A549 (cell line): Measurements from ENCODE around the gene TEDDM1. TPM values are rescaled to one million over a fixed set of nuclear protein-coding genes. Genes with fewer than 3 reads are reported as not detected.

ENCODE experiments used
- ATAC-seq, 2 experiments: fragments of 200-7000 bp in 1 of 2; fragments of >200 bp in 1 of 2; cut with Nextera tagmentation in 1 of 2; cut with Tn5 transposase in 1 of 2; 3 replicates each; pipeline versions ENCODE4 v1.8.0 to v1.9.1; 2018 to 2020; ENCODE audit warnings: mild to moderate bottlenecking in 1 of 2, moderate library complexity in 1 of 2
- CTCF ChIA-PET: fragments of 300-600 bp; sonication (Branson Sonifier 250); formaldehyde crosslinking; extraction: SDS; loops from one replicate; lab custom pipeline; 2021; ENCODE audit warnings: antibody characterized with exemption, inconsistent platforms; lab: Yijun Ruan, JAX
- POLR2A ChIA-PET: fragments of 350-600 bp; formaldehyde crosslinking; extraction: SDS; loops from one replicate; lab custom pipeline; 2021; ENCODE audit warnings: antibody characterized with exemption, inconsistent platforms; lab: Yijun Ruan, JAX
- DNase-seq, 2 experiments: peaks; one replicate each; pipeline versions ENCODE4 v3.0.0 to v3.0.0-alpha.2; 2011 to 2016; ENCODE audit warnings: low read depth in 1 of 2, low spot score in 1 of 2
- FAIRE-seq: peaks from 2 replicates; lab custom pipeline; 2011; peaks lifted over from hg19 to GRCh38; lab: Jason Lieb, UNC
- H3K27ac ChIP-seq, 2 experiments: fragments of >200 bp; sonication (Bioruptor Twin); formaldehyde crosslinking; 3 replicates each; pipeline ENCODE4 v1.5.1; 2016 to 2017
- H3K4me1 ChIP-seq: fragments of >200 bp; sonication (Bioruptor Twin); formaldehyde crosslinking; 3 replicates; pipeline ENCODE4 v1.6.1; 2016
- H3K4me2 ChIP-seq: fragments of >200 bp; sonication (Bioruptor Twin); formaldehyde crosslinking; 3 replicates; pipeline ENCODE4 v1.6.1; 2016
- H3K4me3 ChIP-seq: fragments of >200 bp; sonication (Bioruptor Twin); formaldehyde crosslinking; 3 replicates; pipeline ENCODE4 v1.5.1; 2016
- H3K9me3 ChIP-seq: fragments of >200 bp; sonication (Bioruptor Twin); formaldehyde crosslinking; 3 replicates; pipeline ENCODE4 v1.6.1; 2016
- BHLHE40 ChIP-seq: IDR thresholded peaks from 2 replicates; pipeline ENCODE4 v1.6.1; 2012; ENCODE audit warnings: low read depth, low read length, inconsistent platforms
- CBX2 ChIP-seq: fragments of 200-600 bp; sonication (generic); IDR thresholded peaks from 2 replicates; pipeline ENCODE4 v1.6.1; 2016; ENCODE audit warnings: low read depth, mild to moderate bottlenecking, borderline replicate concordance
- CBX8 ChIP-seq: fragments of 200-600 bp; sonication (generic); IDR thresholded peaks from 2 replicates; pipeline ENCODE4 v1.6.1; 2016
- CEBPB ChIP-seq, 2 experiments: fragments of >200 bp in 1 of 2; sonication (Bioruptor Twin) in 1 of 2; formaldehyde crosslinking in 1 of 2; IDR thresholded peaks; 2 replicates each; pipeline ENCODE4 v1.6.1; 2012 to 2016
- CHD2 ChIP-seq: fragments of 150-350 bp; IDR thresholded peaks from 2 replicates; pipeline ENCODE4 v1.6.1; 2014; ENCODE audit warnings: low read length; ENCODE audit not compliant: partially characterized antibody
- E2F6 ChIP-seq: IDR thresholded peaks from 2 replicates; pipeline ENCODE4 v1.6.1; 2012; ENCODE audit warnings: low read depth, borderline replicate concordance
- EP300 ChIP-seq, 2 experiments: fragments of >200 bp; sonication (Bioruptor Twin); formaldehyde crosslinking; IDR thresholded peaks; 2 replicates in 1 of 2; 3 replicates in 1 of 2; pipeline ENCODE4 v1.6.1; 2016 to 2017
- ESRRA ChIP-seq: fragments of 150-350 bp; IDR thresholded peaks from 2 replicates; pipeline ENCODE4 v1.6.1; 2014; ENCODE audit warnings: mild to moderate bottlenecking, low read length, borderline replicate concordance
- FOSB ChIP-seq: fragments of 250-450 bp; sonication (Bioruptor Pico); IDR thresholded peaks from 2 replicates; pipeline ENCODE4 v1.5.0; 2020; ENCODE audit warnings: mild to moderate bottlenecking, moderate library complexity
- FOSL2 ChIP-seq, 2 experiments: fragments of 450-650 bp in 1 of 2; fragments of >200 bp in 1 of 2; sonication (Bioruptor Twin) in 1 of 2; formaldehyde crosslinking; IDR thresholded peaks; 2 replicates each; pipeline versions ENCODE4 v1.5.0 to v1.6.1; 2016 to 2020; ENCODE audit warnings: mild to moderate bottlenecking in 1 of 2, moderate library complexity in 1 of 2
- HEYL ChIP-seq: fragments of 250-450 bp; sonication (Bioruptor Pico); IDR thresholded peaks from 2 replicates; pipeline ENCODE4 v1.8.0; 2021; ENCODE audit warnings: mild to moderate bottlenecking, moderate library complexity
- HOXB13 ChIP-seq: fragments of 250-450 bp; sonication (Bioruptor Pico); IDR thresholded peaks from 2 replicates; pipeline ENCODE4 v1.5.0; 2020; ENCODE audit warnings: low read depth, mild to moderate bottlenecking, moderate library complexity
- JUNB ChIP-seq: fragments of >200 bp; sonication (Bioruptor Twin); formaldehyde crosslinking; IDR thresholded peaks from 2 replicates; pipeline ENCODE4 v1.6.1; 2016
- KDM5A ChIP-seq: fragments of 200-600 bp; sonication (generic); IDR thresholded peaks from 2 replicates; pipeline ENCODE4 v1.6.1; 2016; ENCODE audit warnings: antibody characterized with exemption, mild to moderate bottlenecking
- MAFK ChIP-seq: fragments of 450-650 bp; IDR thresholded peaks from 2 replicates; pipeline ENCODE4 v1.6.1; 2014; ENCODE audit not compliant: partially characterized antibody
- MYC ChIP-seq: IDR thresholded peaks from 2 replicates; pipeline ENCODE4 v1.6.1; 2012; ENCODE audit warnings: mild to moderate bottlenecking, inconsistent platforms, low read length, improper control_type of control experiment, borderline replicate concordance
- NPAS2 ChIP-seq: fragments of 250-450 bp; sonication (Bioruptor Pico); IDR thresholded peaks from 2 replicates; pipeline ENCODE4 v1.8.0; 2022; ENCODE audit warnings: mild to moderate bottlenecking, moderate library complexity, borderline replicate concordance
- PHF8 ChIP-seq: fragments of 200-600 bp; sonication (generic); IDR thresholded peaks from 2 replicates; pipeline ENCODE4 v1.6.1; 2016; ENCODE audit warnings: low read depth, mild to moderate bottlenecking, antibody characterized with exemption, moderate library complexity, borderline replicate concordance
- RCOR1 ChIP-seq: fragments of 150-350 bp; IDR thresholded peaks from 2 replicates; pipeline ENCODE4 v1.6.1; 2014; ENCODE audit warnings: antibody characterized with exemption, low read length, low read depth
- REST ChIP-seq: fragments of 200-600 bp; sonication (generic); IDR thresholded peaks from 2 replicates; pipeline ENCODE4 v1.6.1; 2016; ENCODE audit warnings: antibody characterized with exemption, mild to moderate bottlenecking, moderate library complexity
- RFX5 ChIP-seq: fragments of 450-650 bp; IDR thresholded peaks from 2 replicates; pipeline ENCODE4 v1.7.1; 2014; ENCODE audit warnings: antibody characterized with exemption, mild to moderate bottlenecking, moderate library complexity
- RNF2 ChIP-seq: fragments of 200-600 bp; sonication (generic); IDR thresholded peaks from 2 replicates; pipeline ENCODE4 v1.6.1; 2016; ENCODE audit warnings: low read depth, mild to moderate bottlenecking, antibody characterized with exemption, moderate library complexity, borderline replicate concordance
- SMC3 ChIP-seq: fragments of >200 bp; sonication (Bioruptor Twin); formaldehyde crosslinking; IDR thresholded peaks from 3 replicates; pipeline ENCODE4 v1.6.1; 2018; ENCODE audit warnings: inconsistent platforms
- TP53 ChIP-seq: fragments of 250-450 bp; sonication (Bioruptor Pico); IDR thresholded peaks from 2 replicates; pipeline ENCODE4 v1.5.0; 2021; ENCODE audit warnings: mild to moderate bottlenecking, moderate library complexity
- ZC3H11A ChIP-seq: fragments of 450-650 bp; IDR thresholded peaks from 2 replicates; pipeline ENCODE4 v1.6.1; 2014; ENCODE audit warnings: antibody characterized with exemption, mild to moderate bottlenecking
- ZFP36 ChIP-seq: fragments of 450-650 bp; IDR thresholded peaks from 2 replicates; pipeline ENCODE4 v1.6.1; 2014; ENCODE audit warnings: borderline replicate concordance; ENCODE audit not compliant: partially characterized antibody
- ZNF302 ChIP-seq: fragments of 250-450 bp; sonication (Bioruptor Pico); IDR thresholded peaks from 2 replicates; pipeline ENCODE4 v1.9.0; 2021; ENCODE audit warnings: inconsistent platforms, mild to moderate bottlenecking, moderate library complexity
- WGBS: methylation state at CpG from one replicate; pipeline ENCODE4 v1.1.6; 2017; ENCODE audit errors: missing lambda C conversion rate; 5-methylcytosine and 5-hydroxymethylcytosine counted together
- polyA plus RNA-seq, 4 experiments: library from polyadenylated mRNA; depleted of rRNA in 3 of 4; stranded (reverse); fragments of >200 nt; fragmentation: RNase III in 1 of 4; extraction: RNeasy Plus Mini Kit Qiagen cat#74134 plus additional on column Dnase treatment in 1 of 4; gene quantifications; 2 replicates in 3 of 4; 3 replicates in 1 of 4; pipeline ENCODE4 v1.2.3, GENCODE V29; 2011 to 2017
- TF ChIP-seq, protein P1 (sequence below): fragments of 450-650 bp; IDR thresholded peaks from 2 replicates; pipeline ENCODE4 v1.6.1; 2014; ENCODE audit warnings: antibody characterized with exemption

TEDDM1 gene
- polyA plus RNA-seq, 2 of the 4 experiments (the other 2 are of a cell fraction): not detected

- TF ChIP-seq CBX8: no peak
- no peak for TF ChIP-seq JUNB
- no peak for TF ChIP-seq CHD2
Measured at GRCh38 chr1:182370532-182370931, 29.9 kb downstream of the TEDDM1 start (continued).

- Histone ChIP-seq H3K4me1 (no peaks in the 10 kb centered on the region), H3K27ac (no peak overlapping the region), H3K4me3 (no peak overlapping the region), H3K9me3 (no peaks in the 10 kb centered on the region), H3K4me2 (no peak overlapping the region)
- DNase-seq: no peak
- no peak for FAIRE-seq
- no peak for ATAC-seq
- no peak for TF ChIP-seq CHD2
- TF ChIP-seq, protein P1, sequence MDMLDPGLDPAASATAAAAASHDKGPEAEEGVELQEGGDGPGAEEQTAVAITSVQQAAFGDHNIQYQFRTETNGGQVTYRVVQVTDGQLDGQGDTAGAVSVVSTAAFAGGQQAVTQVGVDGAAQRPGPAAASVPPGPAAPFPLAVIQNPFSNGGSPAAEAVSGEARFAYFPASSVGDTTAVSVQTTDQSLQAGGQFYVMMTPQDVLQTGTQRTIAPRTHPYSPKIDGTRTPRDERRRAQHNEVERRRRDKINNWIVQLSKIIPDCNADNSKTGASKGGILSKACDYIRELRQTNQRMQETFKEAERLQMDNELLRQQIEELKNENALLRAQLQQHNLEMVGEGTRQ: no peak
- TF ChIP-seq CBX2: no peak
- no peak for TF ChIP-seq E2F6
- TF ChIP-seq FOSB (CRISPR knock-in tag): no peak
- no peak for TF ChIP-seq HOXB13 (CRISPR knock-in tag)
- TF ChIP-seq CEBPB (IDR thresholded peaks at IDR 0.05): no peak
- no peak for TF ChIP-seq REST
- TF ChIP-seq ZNF302 (CRISPR knock-in tag): no peak
- TF ChIP-seq TP53 (CRISPR knock-in tag): no peak
- TF ChIP-seq PHF8: no peak
- TF ChIP-seq RCOR1: no peak
- TF ChIP-seq ZC3H11A: no peak
- TF ChIP-seq ESRRA: no peak
- TF ChIP-seq FOSL2 (IDR thresholded peaks at IDR 0.05): no peak
- TF ChIP-seq FOSL2 (CRISPR knock-in tag; IDR thresholded peaks at IDR 0.05): no peak
- no peak for TF ChIP-seq RFX5
- TF ChIP-seq HEYL (CRISPR knock-in tag): no peak
- TF ChIP-seq NPAS2 (CRISPR knock-in tag): no peak
- no peak for TF ChIP-seq RNF2
- no peak for TF ChIP-seq MAFK
- ChIA-PET POLR2A (no interaction called here), CTCF (no interaction called here)
- WGBS: 41% methylated on average over 4 of the region's 4 CpGs
Measured at GRCh38 chr1:182368903-182369302, 31.6 kb downstream of the TEDDM1 start.

- no peaks in the 10 kb centered on the region for H3K9me3 ChIP-seq
- ChIA-PET POLR2A (no interaction called here), CTCF (no interaction called here)
- H3K27ac ChIP-seq: no peak overlapping the region
- TF ChIP-seq BHLHE40 (no peak), KDM5A (no peak), SMC3 (no peak), NPAS2 (CRISPR knock-in tag) (no peak), EP300 (IDR thresholded peaks at IDR 0.05) (no peak), MYC (no peak), ZFP36 (no peak)
- DNase-seq: no peak
- no peak overlapping the region for H3K4me2 ChIP-seq
- WGBS: 53% methylated on average over 4 of the region's 4 CpGs
- H3K4me3 ChIP-seq: no peak overlapping the region
- ATAC-seq: no peak
- H3K4me1 ChIP-seq: no peaks in the 10 kb centered on the region
- FAIRE-seq: no peak
Measured at GRCh38 chr1:182368358-182368757, 32.1 kb downstream of the TEDDM1 start.
